Activated CD4-positive, alpha-beta T cell treated with anti-CD3 and anti-CD28 coated beads, Interleukin-2, amount 50 U/mL, for 4 hours (primary cell): ENCODE measurements around the gene MARCHF9.

ENCODE experiments used
- DNase-seq, 2 experiments: peaks; one replicate each; pipeline ENCODE4 v3.0.0-alpha.2; 2020

MARCHF9 gene

GRCh38 chr12:57807285-57807684 is 52.4 kb downstream of the MARCHF9 start:
- no peak for DNase-seq

DNA sequence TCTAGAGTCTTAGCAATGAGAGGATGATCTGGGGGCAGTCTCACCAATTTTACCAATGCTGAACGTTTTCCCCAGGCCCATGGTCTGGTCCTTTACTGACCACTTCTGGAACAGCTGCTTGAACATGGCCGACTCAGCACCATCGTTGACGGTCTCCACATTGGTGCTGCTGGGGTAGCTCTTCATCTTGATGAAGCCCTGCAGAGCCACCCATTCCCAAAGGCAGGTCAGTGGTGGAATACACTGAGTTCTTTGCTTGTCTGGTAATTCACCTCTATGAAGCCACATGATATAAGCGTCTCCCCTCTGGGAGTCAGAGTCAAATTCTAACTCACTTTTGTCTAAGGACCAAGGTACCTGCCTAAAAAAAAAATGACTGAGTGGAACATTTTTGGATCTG is 53.4 kb downstream of the MARCHF9 start:
- no peak for DNase-seq

DNA sequence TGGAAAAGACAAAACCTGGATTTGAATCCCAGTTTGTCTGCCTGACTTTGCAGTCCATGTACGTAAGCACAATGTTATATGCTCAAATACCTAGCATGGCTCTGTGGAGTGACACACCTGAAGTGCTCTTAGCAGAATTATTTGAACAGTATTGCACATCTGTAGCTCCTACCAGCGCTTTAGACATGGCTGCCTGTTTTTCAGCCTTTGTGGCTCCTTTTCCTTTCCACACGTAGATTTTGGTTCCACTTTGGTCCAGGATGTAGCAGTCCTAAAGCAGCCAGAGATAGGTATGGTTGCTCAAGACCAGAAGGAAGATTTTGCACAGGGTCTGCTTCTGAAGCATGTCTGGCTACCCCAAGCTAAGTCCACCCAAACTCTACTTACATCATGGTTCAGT is 54.5 kb downstream of the MARCHF9 start:
- no peak for DNase-seq
